IMR-90 (cell line): Measurements from ENCODE around the gene CUX1. TPM values are rescaled to one million over a fixed set of nuclear protein-coding genes. Genes with fewer than 3 reads are reported as not detected.

Source experiments
- ATAC-seq: fragments of 200-7000 bp; cut with Tn5 transposase; 2 replicates; pipeline ENCODE4 v1.9.1; 2020; ENCODE audit warnings: low read depth, mild to moderate bottlenecking, moderate library complexity
- BruUV-seq: library from RNA; stranded (reverse); fragments of 400-500 nt; replicated peaks from 2 replicates; lab custom pipeline; 2021; lab: Mats Ljungman, UMichigan
- CTCF ChIA-PET: fragments of 300-600 bp; formaldehyde crosslinking; extraction: SDS; loops from one replicate; lab custom pipeline; 2021; ENCODE audit warnings: antibody characterized with exemption; lab: Yijun Ruan, JAX
- POLR2A ChIA-PET: fragments of 300-600 bp; sonication (Branson Sonifier 250); formaldehyde crosslinking; loops from one replicate; lab custom pipeline; 2022; ENCODE audit warnings: antibody characterized with exemption; ENCODE audit not compliant: unreplicated experiment; lab: Charles Lee
- DNase-seq: peaks from one replicate; pipeline ENCODE4 v3.0.0; 2013
- H2AFZ ChIP-seq: replicated peaks from 2 replicates; pipeline ENCODE3; 2013; ENCODE audit warnings: low read length, mild to moderate bottlenecking; ENCODE audit not compliant: poor library complexity
- H2AK5ac ChIP-seq: 2 replicates; pipeline ENCODE4 v1.6.1; 2013; ENCODE audit warnings: low read depth, low read length, inconsistent platforms
- H2AK9ac ChIP-seq: replicated peaks from 2 replicates; pipeline ENCODE3; 2013; ENCODE audit warnings: mild to moderate bottlenecking, low read depth, low read length, moderate library complexity; ENCODE audit not compliant: poor library complexity
- H2BK120ac ChIP-seq: 2 replicates; pipeline ENCODE4 v1.6.1; 2013; ENCODE audit warnings: low read depth, low read length, inconsistent platforms
- H2BK15ac ChIP-seq: 3 replicates; pipeline ENCODE4 v1.6.1; 2013; ENCODE audit warnings: low read depth, low read length, inconsistent platforms
- H2BK20ac ChIP-seq: 2 replicates; pipeline ENCODE4 v1.6.1; 2013; ENCODE audit warnings: low read depth, mild to moderate bottlenecking, inconsistent platforms, low read length, moderate library complexity
- H2BK5ac ChIP-seq: 2 replicates; pipeline ENCODE4 v1.6.1; 2013; ENCODE audit warnings: mild to moderate bottlenecking, low read depth, low read length, inconsistent platforms; ENCODE audit not compliant: poor library complexity, severe bottlenecking
- H3K14ac ChIP-seq: replicated peaks from 2 replicates; pipeline ENCODE4 v1.6.1; 2013; ENCODE audit warnings: low read depth, low read length, inconsistent platforms
- H3K18ac ChIP-seq: 2 replicates; pipeline ENCODE4 v1.6.1; 2013; ENCODE audit warnings: low read depth, low read length, control low read depth
- H3K23ac ChIP-seq: 2 replicates; pipeline ENCODE4 v1.6.1; 2013; ENCODE audit warnings: low read depth, low read length, inconsistent platforms
- H3K27ac ChIP-seq: 2 replicates; pipeline ENCODE4 v1.5.1; 2013; ENCODE audit warnings: mild to moderate bottlenecking, control low read depth, low read length; ENCODE audit not compliant: insufficient read depth
- H3K27me3 ChIP-seq: 2 replicates; pipeline ENCODE4 v1.6.1; 2013; ENCODE audit warnings: low read length; ENCODE audit not compliant: control insufficient read depth, insufficient read depth
- H3K36me3 ChIP-seq: 2 replicates; pipeline ENCODE4 v1.6.1; 2013; ENCODE audit warnings: low read length, mixed read lengths; ENCODE audit not compliant: control insufficient read depth, insufficient read depth
- H3K4ac ChIP-seq: 2 replicates; pipeline ENCODE4 v1.6.1; 2013; ENCODE audit warnings: low read depth, low read length, inconsistent platforms
- H3K4me1 ChIP-seq: 2 replicates; pipeline ENCODE4 v1.6.1; 2013; ENCODE audit warnings: low read length, mixed read lengths; ENCODE audit not compliant: control insufficient read depth, insufficient read depth
- H3K4me2 ChIP-seq: 2 replicates; pipeline ENCODE4 v1.6.1; 2013; ENCODE audit warnings: low read depth, mild to moderate bottlenecking, control low read depth, low read length, moderate library complexity
- H3K4me3 ChIP-seq: 2 replicates; pipeline ENCODE4 v1.5.1; 2013; ENCODE audit warnings: low read depth, mild to moderate bottlenecking, control low read depth, low read length, moderate library complexity; ENCODE audit not compliant: insufficient read depth
- H3K56ac ChIP-seq: 2 replicates; pipeline ENCODE4 v1.6.1; 2013; ENCODE audit warnings: low read length, inconsistent platforms; ENCODE audit not compliant: insufficient read depth; ENCODE audit errors: extremely low read depth
- H3K79me1 ChIP-seq, 2 experiments: 2 replicates each; pipeline ENCODE4 v1.6.1; 2013; ENCODE audit warnings: low read length in 2 of 2, inconsistent platforms in 1 of 2, low read depth in 1 of 2
- H3K9ac ChIP-seq: 2 replicates; pipeline ENCODE4 v1.6.1; 2013; ENCODE audit warnings: low read depth, low read length, control low read depth
- H3K9me1 ChIP-seq: 2 replicates; pipeline ENCODE4 v1.6.1; 2013; ENCODE audit warnings: low read length, inconsistent platforms; ENCODE audit not compliant: insufficient read depth
- H3K9me3 ChIP-seq: 2 replicates; pipeline ENCODE4 v1.6.1; 2013; ENCODE audit warnings: low read length; ENCODE audit not compliant: control insufficient read depth, insufficient read depth
- H4K20me1 ChIP-seq: 2 replicates; pipeline ENCODE4 v1.6.1; 2013; ENCODE audit warnings: low read length, inconsistent platforms; ENCODE audit not compliant: insufficient read depth
- H4K5ac ChIP-seq: 2 replicates; pipeline ENCODE4 v1.6.1; 2013; ENCODE audit warnings: mild to moderate bottlenecking, low read depth, low read length, control low read depth
- H4K8ac ChIP-seq, 2 experiments: 2 replicates each; pipeline ENCODE4 v1.6.1; 2013; ENCODE audit warnings: low read depth in 2 of 2, low read length in 2 of 2, control low read depth in 1 of 2, inconsistent platforms in 1 of 2
- H4K91ac ChIP-seq: 2 replicates; pipeline ENCODE4 v1.6.1; 2013; ENCODE audit warnings: low read depth, low read length, inconsistent platforms; ENCODE audit not compliant: insufficient read depth
- CHD1 ChIP-seq: IDR thresholded peaks from 2 replicates; pipeline ENCODE4 v1.6.1; 2012; ENCODE audit warnings: low read depth, low read length, improper control_type of control experiment
- NFE2L2 ChIP-seq: fragments of 150-350 bp; IDR thresholded peaks from 2 replicates; pipeline ENCODE4 v1.6.1; 2016; ENCODE audit warnings: low read depth, mild to moderate bottlenecking, low read length
- POLR2A ChIP-seq: IDR thresholded peaks from 2 replicates; pipeline ENCODE4 v1.6.1; 2012; ENCODE audit warnings: mild to moderate bottlenecking, low read depth, low read length
- RFX5 ChIP-seq: IDR thresholded peaks from 2 replicates; pipeline ENCODE4 v1.8.0; 2012; ENCODE audit warnings: low read depth, mild to moderate bottlenecking, low read length, moderate library complexity
- WGBS, 2 experiments: methylation state at CpG; one replicate each; pipeline versions ENCODE4 v1.1.5 to v1.1.7; 2013; ENCODE audit warnings: missing lambda C conversion rate in 2 of 2; ENCODE audit not compliant: insufficient read length in 1 of 2; ENCODE audit errors: extremely low coverage in 2 of 2; 5-methylcytosine and 5-hydroxymethylcytosine counted together
- dilution Hi-C: fragments of 300-500 bp; cut with HindIII; formaldehyde crosslinking; loops from one replicate; pipeline ENCODE4 v1.14.3; 2018; ENCODE audit warnings: low sequenced_read_pairs; ENCODE audit not compliant: unreplicated experiment
- in situ Hi-C: fragments of 300-500 bp; cut with MboI; formaldehyde crosslinking; loops from 3 replicates; pipeline ENCODE4 v1.14.3; 2019; ENCODE audit warnings: low sequenced_read_pairs, inconsistent platforms, mixed read lengths
- intact Hi-C: fragments of 100-400 bp; cut with micrococcal nuclease; formaldehyde crosslinking; loops from 2 replicates; pipeline ENCODE4 v1.10.0; 2022
- polyA plus RNA-seq, 3 experiments: library from polyadenylated mRNA; depleted of rRNA; stranded (reverse); fragments of >200 nt; gene quantifications; 2 replicates each; pipeline ENCODE4 v1.2.3, GENCODE V29; 2012; ENCODE audit warnings: low replicate concordance in 1 of 3
- total RNA-seq: library from RNA; depleted of rRNA; stranded (reverse); fragments of >200 nt; gene quantifications from 2 replicates; pipeline ENCODE4 v1.2.3, GENCODE V29; 2012

CUX1 gene
- total and polyA plus RNA-seq, 2 of the 4 experiments (the other 2 are of a cell fraction) = 19.7 to 46.4 TPM

GRCh38 chr7:102292813-102293798 is 475.7 kb downstream of the CUX1 start:
- BruUV-seq = no TSS peak
- dilution Hi-C loops = no loop called here
- H4K20me1 ChIP-seq = peaks cover 8% of the 10 kb centered on the region; the same call in 1 of the 2 replicates

More at GRCh38 chr7:102292813-102293798, 475.7 kb downstream of the CUX1 start:
- Histone ChIP-seq H2AK9ac (no peak overlapping the region), H4K91ac (no peak overlapping the region), H3K27me3 (peaks cover 4% of the 10 kb centered on the region; the same call in 1 of the 2 replicates), H3K4me3 (no peak overlapping the region), H3K79me1 (0 out of 4 replicates have a peak, but pooled peaks cover 0 to 2% of the 10 kb centered on the region in 2 experiments), H2BK5ac (no peak overlapping the region), H2BK120ac (no peak overlapping the region), H2AFZ (no peak overlapping the region), H2AK5ac (no peak overlapping the region), H3K18ac (no peak overlapping the region), H4K5ac (no peak overlapping the region), H3K23ac (no peak overlapping the region), H3K9me3 (no peaks in the 10 kb centered on the region), H2BK20ac (no peak overlapping the region), H3K4me2 (no peak overlapping the region), H3K56ac (no peak overlapping the region), H3K14ac (no peak overlapping the region), H3K9me1 (no peaks in the 10 kb centered on the region), H3K4me1 (no peaks in the 10 kb centered on the region; the same call in 1 of the 2 replicates), H3K27ac (no peak overlapping the region), H3K9ac (no peak overlapping the region), H3K36me3 (no peaks in the 10 kb centered on the region), H2BK15ac (no peak overlapping the region), H4K8ac (no peak overlapping the region), H3K4ac (no peak overlapping the region)
- ChIA-PET POLR2A (no interaction called here), CTCF (no interaction called here)
- ATAC-seq (peak; percentile 40; the same call in 1 of the 2 replicates), DNase-seq (no peak)
- no peak for TF ChIP-seq RFX5
- no peak for TF ChIP-seq NFE2L2
- TF ChIP-seq CHD1 = no peak
- TF ChIP-seq POLR2A = no peak
- WGBS, 2 experiments = 7% methylated on average over 14 of the region's 36 CpGs; no CpG with 5 or more reads in 1 of the 2 experiments
- intact Hi-C loops (no loop called here), in situ Hi-C loops (no loop called here)
